Measurements from ENCODE around the gene DEFB121.

DNA sequence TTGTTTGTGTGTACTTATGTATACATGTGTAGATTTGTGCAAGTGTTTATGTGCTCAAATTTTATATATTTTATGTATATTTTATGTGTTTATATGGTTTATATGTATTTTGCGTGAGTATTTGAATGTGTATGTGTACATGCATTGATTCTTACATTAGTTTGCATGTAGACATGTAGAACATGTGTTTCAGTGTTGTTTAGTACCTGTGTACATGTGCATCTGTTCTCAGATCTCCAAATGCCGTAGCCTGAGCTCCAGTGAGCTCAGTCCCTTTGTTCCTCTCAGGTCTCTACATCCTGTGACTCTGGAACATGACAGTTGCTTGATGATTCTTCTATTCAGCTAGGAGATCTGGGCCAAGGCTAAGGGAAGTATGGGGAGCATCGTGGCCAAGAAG lies 11.1 kb downstream of the DEFB121 start:
- TF ChIP-seq POLR2AphosphoS5 (IDR thresholded peaks at IDR 0.05; ENCODE audit: low read depth, low read length), result no peak
- TF ChIP-seq MEF2A (IDR thresholded peaks at IDR 0.05; ENCODE audit: borderline replicate concordance, low read depth), result no peak
- TF ChIP-seq CTCF (IDR thresholded peaks at IDR 0.05), result no peak
- TF ChIP-seq RAD21 (IDR thresholded peaks at IDR 0.05; ENCODE audit: low read length), result no peak
- TF ChIP-seq REST (IDR thresholded peaks at IDR 0.05; ENCODE audit: low read depth, low read length), result no peak
- no peak for TF ChIP-seq JUND (IDR thresholded peaks at IDR 0.05)
- TF ChIP-seq MAX (IDR thresholded peaks at IDR 0.05; ENCODE audit: low read depth), result no peak
- no peak for TF ChIP-seq GATA2 (CRISPR knock-in tag; IDR thresholded peaks at IDR 0.05)
- TF ChIP-seq FOXM1 (IDR thresholded peaks at IDR 0.05; ENCODE audit: low read depth), result no peak
- no peak for TF ChIP-seq EP300 (IDR thresholded peaks at IDR 0.05; ENCODE audit: borderline replicate concordance in 1 of 2, low read depth in 1 of 2, low read length in 1 of 2)
- no peak for TF ChIP-seq RFX5 (IDR thresholded peaks at IDR 0.05; ENCODE audit: low read length)
- no peak for TF ChIP-seq TAF1 (IDR thresholded peaks at IDR 0.05; ENCODE audit: borderline replicate concordance, low read depth, low read length)
- no peak for TF ChIP-seq EZH2phosphoT487 (IDR thresholded peaks at IDR 0.05; ENCODE audit: borderline replicate concordance, low read depth)

Measured in SK-N-SH (cell line).